Lung (tissue), 12 donors: Measurements from ENCODE around the gene NCOR2. TPM values are rescaled to one million over a fixed set of nuclear protein-coding genes. Genes with fewer than 3 reads are reported as not detected.

Experiments used
- ATAC-seq: fragments of 200-7000 bp; cut with Tn5 transposase; one replicate; pipeline ENCODE4 v1.9.1; 2020; ENCODE audit warnings: moderate number of reproducible peaks; ENCODE audit not compliant: insufficient read depth, low FRiP score
- DNase-seq, 3 donors: peaks; one replicate each; pipeline ENCODE4 v3.0.0-alpha.2; 2013 to 2017
- H3K27ac ChIP-seq, 2 donors: one replicate each; pipeline ENCODE4 v1.5.1; 2013; ENCODE audit warnings: mild to moderate bottlenecking in 2 of 2, moderate library complexity in 2 of 2, control low read depth in 1 of 2, inconsistent platforms in 1 of 2, low read depth in 1 of 2, low read length in 1 of 2
- H3K27me3 ChIP-seq, 3 donors: one replicate each; pipeline ENCODE4 v1.5.1; 2013; ENCODE audit warnings: low read length in 2 of 3; ENCODE audit not compliant: control insufficient read depth in 3 of 3, insufficient read depth in 3 of 3
- H3K36me3 ChIP-seq, 4 donors: one replicate each; pipeline ENCODE4 v1.5.1; 2013; ENCODE audit warnings: low read length in 4 of 4, mild to moderate bottlenecking in 1 of 4, moderate library complexity in 1 of 4; ENCODE audit not compliant: control insufficient read depth in 4 of 4, insufficient read depth in 4 of 4
- H3K4me1 ChIP-seq, 5 donors: one replicate each; pipeline ENCODE4 v1.5.1; 2013; ENCODE audit warnings: low read length in 5 of 5, mild to moderate bottlenecking in 2 of 5, moderate library complexity in 1 of 5; ENCODE audit not compliant: control insufficient read depth in 5 of 5, insufficient read depth in 5 of 5
- H3K4me3 ChIP-seq: one replicate; pipeline ENCODE4 v1.5.1; 2013; ENCODE audit warnings: mild to moderate bottlenecking, control low read depth, moderate library complexity
- H3K9ac ChIP-seq, 2 donors: one replicate each; pipeline ENCODE4 v1.5.1; 2013; ENCODE audit warnings: low read length in 2 of 2, control low read depth in 1 of 2; ENCODE audit not compliant: insufficient read depth in 1 of 2
- H3K9me3 ChIP-seq, 4 donors: one replicate each; pipeline ENCODE4 v1.5.1; 2013; ENCODE audit warnings: low read length in 3 of 4, mild to moderate bottlenecking in 1 of 4, moderate library complexity in 1 of 4; ENCODE audit not compliant: control insufficient read depth in 4 of 4, insufficient read depth in 3 of 4
- CTCF ChIP-seq: IDR thresholded peaks from 2 replicates; pipeline ENCODE4 v1.5.1; 2012; ENCODE audit warnings: mild to moderate bottlenecking; ENCODE audit errors: control extremely low read depth, extremely low read depth
- WGBS, 2 donors: extraction: QIAGEN DNeasy Blood & Tissue Kit; methylation state at CpG; one replicate each; pipeline ENCODE4 v1.1.7; 2013; 5-methylcytosine and 5-hydroxymethylcytosine counted together
- polyA plus RNA-seq, 2 donors: library from polyadenylated mRNA; stranded (reverse); fragments of 200-250 nt; gene quantifications; one replicate each; pipeline ENCODE4 v1.2.1, GENCODE V29; 2013
- total RNA-seq, 2 donors: library from RNA; depleted of rRNA in 1 of 2; stranded (reverse); fragments of >200 nt in 1 of 2; gene quantifications; one replicate each; pipeline ENCODE4 v1.2.1, GENCODE V29; 2014 to 2021
- donor health status: control.
- donor health status: control.
- donor health status: Bipolar disorder and iron deficiency.
- donor health status: healthy.
- donor health status: DM: yes; HTN: yes; CAD: no.

NCOR2 gene
- total and polyA plus RNA-seq, 4 donors = 81.4 to 361 (median 132) TPM

GRCh38 chr12:124593176-124593575 lies 25.8 kb upstream of the NCOR2 start:
- ATAC-seq (no peak), DNase-seq (no peak)
- no peak overlapping the region for H3K9ac ChIP-seq
- no peaks in the 10 kb centered on the region for H3K27me3 ChIP-seq
- WGBS, 2 donors = 62 to 88% methylated on average over 14 of the region's 14 CpGs
- H3K27ac ChIP-seq = no peak overlapping the region
- H3K36me3 ChIP-seq = no peaks in the 10 kb centered on the region
- H3K9me3 ChIP-seq = peaks cover 0 to 2% (median 0%) of the 10 kb centered on the region in 4 donors
- no peak overlapping the region for H3K4me3 ChIP-seq
- H3K4me1 ChIP-seq = peaks cover 0 to 9% (median 2%) of the 10 kb centered on the region in 5 donors
- TF ChIP-seq CTCF = no peak

- Histone ChIP-seq H3K27ac (no peak overlapping the region), H3K4me3 (no peak overlapping the region), H3K27me3 (no peaks in the 10 kb centered on the region), H3K36me3 (no peaks in the 10 kb centered on the region), H3K9ac (no peak overlapping the region), H3K4me1 (peaks cover 0 to 9% (median 3%) of the 10 kb centered on the region in 5 donors), H3K9me3 (peaks cover 0 to 2% (median 0%) of the 10 kb centered on the region in 4 donors)
- DNase-seq (no peak), ATAC-seq (no peak)
- no peak for TF ChIP-seq CTCF
- 37 to 63% methylated on average over 21 of the region's 21 CpGs for WGBS, 2 donors
Observed at GRCh38 chr12:124592481-124593160, 25.2 kb upstream of the NCOR2 start.

GRCh38 chr12:124592050-124592449 lies 24.6 kb upstream of the NCOR2 start:
- Histone ChIP-seq H3K4me1 (peaks cover 0 to 9% (median 3%) of the 10 kb centered on the region in 5 donors), H3K27me3 (no peaks in the 10 kb centered on the region), H3K4me3 (no peak overlapping the region), H3K9ac (no peak overlapping the region), H3K9me3 (peaks cover 0 to 2% (median 0%) of the 10 kb centered on the region in 4 donors), H3K36me3 (no peaks in the 10 kb centered on the region), H3K27ac (no peak overlapping the region)
- no peak for ATAC-seq
- no peak for TF ChIP-seq CTCF
- WGBS, 2 donors = 66 to 67% methylated on average over 6 of the region's 6 CpGs
- DNase-seq = no peak
